HEK293 (cell line): Measurements from ENCODE around the gene RANBP1.

Experiments
- CTCF ChIA-PET: fragments of 350-600 bp; formaldehyde crosslinking; extraction: SDS; loops from one replicate; lab custom pipeline; 2021; ENCODE audit warnings: antibody characterized with exemption; lab: Yijun Ruan, JAX
- POLR2A ChIA-PET: fragments of 300-600 bp; formaldehyde crosslinking; extraction: SDS; loops from one replicate; lab custom pipeline; 2020; ENCODE audit warnings: antibody characterized with exemption, inconsistent platforms; lab: Yijun Ruan, JAX
- H3K27ac ChIP-seq: fragments of 200-500 bp; sonication (Bioruptor generic); 2 replicates; pipeline ENCODE4 v1.5.1; 2014; ENCODE audit warnings: low read depth, low read length, control low read depth, inconsistent platforms; ENCODE audit errors: extremely low read depth
- H3K36me3 ChIP-seq, 2 experiments: fragments of 200-500 bp in 1 of 2; sonication (Bioruptor generic) in 1 of 2; 1 replicate in 1 of 2; 2 replicates in 1 of 2; pipeline ENCODE4 v1.5.1; 2014 to 2017; ENCODE audit warnings: inconsistent platforms in 2 of 2, low read length in 2 of 2; ENCODE audit not compliant: control insufficient read depth in 2 of 2, insufficient read depth in 1 of 2
- H3K4me1 ChIP-seq: fragments of 200-500 bp; sonication (Bioruptor generic); 2 replicates; pipeline ENCODE4 v1.5.1; 2014; ENCODE audit warnings: mild to moderate bottlenecking, low read length, inconsistent platforms; ENCODE audit not compliant: control insufficient read depth, insufficient read depth
- H3K4me3 ChIP-seq: 2 replicates; pipeline ENCODE4 v1.5.1; 2011; ENCODE audit warnings: low read depth, mild to moderate bottlenecking, control low read depth, low read length, moderate library complexity
- H3K9me3 ChIP-seq: fragments of 200-500 bp; sonication (Bioruptor generic); 2 replicates; pipeline ENCODE4 v1.5.1; 2014; ENCODE audit warnings: low read depth, low read length, inconsistent platforms; ENCODE audit not compliant: control insufficient read depth, insufficient read depth
- AEBP2 ChIP-seq: fragments of 450-650 bp; formaldehyde crosslinking; IDR thresholded peaks from 2 replicates; pipeline ENCODE4 v1.5.1; 2016; ENCODE audit warnings: missing biosample characterization, missing genetic modification characterization, borderline replicate concordance
- GLI4 ChIP-seq: fragments of 450-650 bp; formaldehyde crosslinking; IDR thresholded peaks from 2 replicates; pipeline ENCODE4 v1.5.1; 2016; ENCODE audit warnings: missing biosample characterization, missing genetic modification characterization
- HOXC10 ChIP-seq: sonication (generic); formaldehyde crosslinking; IDR thresholded peaks from 2 replicates; pipeline ENCODE4 v1.8.1; 2023; ENCODE audit warnings: mild to moderate bottlenecking, missing genetic modification reagents
- OVOL3 ChIP-seq: fragments of 450-650 bp; formaldehyde crosslinking; IDR thresholded peaks from 2 replicates; pipeline ENCODE4 v1.5.1; 2016; ENCODE audit warnings: missing biosample characterization, missing genetic modification characterization
- PRDM4 ChIP-seq: fragments of 450-650 bp; formaldehyde crosslinking; IDR thresholded peaks from 2 replicates; pipeline ENCODE4 v1.5.1; 2017; ENCODE audit warnings: missing biosample characterization, missing genetic modification characterization
- SP2 ChIP-seq: fragments of 450-650 bp; formaldehyde crosslinking; IDR thresholded peaks from 2 replicates; pipeline ENCODE4 v1.5.1; 2016; ENCODE audit warnings: missing biosample characterization, missing genetic modification characterization
- WT1 ChIP-seq: fragments of 450-650 bp; formaldehyde crosslinking; IDR thresholded peaks from 2 replicates; pipeline ENCODE4 v1.5.1; 2016; ENCODE audit warnings: missing biosample characterization, missing genetic modification characterization
- YY1 ChIP-seq: fragments of 450-650 bp; formaldehyde crosslinking; IDR thresholded peaks from 2 replicates; pipeline ENCODE4 v1.5.1; 2018; ENCODE audit warnings: missing biosample characterization, missing genetic modification characterization
- ZBTB6 ChIP-seq: fragments of 450-650 bp; formaldehyde crosslinking; IDR thresholded peaks from 2 replicates; pipeline ENCODE4 v1.5.1; 2017; ENCODE audit warnings: missing biosample characterization, missing genetic modification characterization
- ZFP3 ChIP-seq: fragments of 450-650 bp; formaldehyde crosslinking; IDR thresholded peaks from 2 replicates; pipeline ENCODE4 v1.5.1; 2016; ENCODE audit warnings: low read depth, missing biosample characterization, missing genetic modification characterization
- ZNF10 ChIP-seq: fragments of 450-650 bp; formaldehyde crosslinking; IDR thresholded peaks from 2 replicates; pipeline ENCODE4 v1.5.1; 2017; ENCODE audit warnings: missing biosample characterization, missing genetic modification characterization
- ZNF24 ChIP-seq: fragments of 450-650 bp; formaldehyde crosslinking; IDR thresholded peaks from 2 replicates; pipeline ENCODE4 v1.5.1; 2016; ENCODE audit warnings: missing biosample characterization, missing genetic modification characterization
- ZNF292 ChIP-seq: fragments of 450-650 bp; formaldehyde crosslinking; IDR thresholded peaks from 2 replicates; pipeline ENCODE4 v1.5.1; 2016; ENCODE audit warnings: low read depth, missing biosample characterization, missing genetic modification characterization, borderline replicate concordance
- ZNF76 ChIP-seq: fragments of 450-650 bp; formaldehyde crosslinking; IDR thresholded peaks from 2 replicates; pipeline ENCODE4; 2016; ENCODE audit warnings: low read depth, missing biosample characterization, missing genetic modification characterization, borderline replicate concordance
- ZNF791 ChIP-seq: fragments of 450-650 bp; formaldehyde crosslinking; IDR thresholded peaks from 2 replicates; pipeline ENCODE4 v1.5.1; 2016; ENCODE audit warnings: missing biosample characterization, missing genetic modification characterization

The RANBP1 gene

DNA sequence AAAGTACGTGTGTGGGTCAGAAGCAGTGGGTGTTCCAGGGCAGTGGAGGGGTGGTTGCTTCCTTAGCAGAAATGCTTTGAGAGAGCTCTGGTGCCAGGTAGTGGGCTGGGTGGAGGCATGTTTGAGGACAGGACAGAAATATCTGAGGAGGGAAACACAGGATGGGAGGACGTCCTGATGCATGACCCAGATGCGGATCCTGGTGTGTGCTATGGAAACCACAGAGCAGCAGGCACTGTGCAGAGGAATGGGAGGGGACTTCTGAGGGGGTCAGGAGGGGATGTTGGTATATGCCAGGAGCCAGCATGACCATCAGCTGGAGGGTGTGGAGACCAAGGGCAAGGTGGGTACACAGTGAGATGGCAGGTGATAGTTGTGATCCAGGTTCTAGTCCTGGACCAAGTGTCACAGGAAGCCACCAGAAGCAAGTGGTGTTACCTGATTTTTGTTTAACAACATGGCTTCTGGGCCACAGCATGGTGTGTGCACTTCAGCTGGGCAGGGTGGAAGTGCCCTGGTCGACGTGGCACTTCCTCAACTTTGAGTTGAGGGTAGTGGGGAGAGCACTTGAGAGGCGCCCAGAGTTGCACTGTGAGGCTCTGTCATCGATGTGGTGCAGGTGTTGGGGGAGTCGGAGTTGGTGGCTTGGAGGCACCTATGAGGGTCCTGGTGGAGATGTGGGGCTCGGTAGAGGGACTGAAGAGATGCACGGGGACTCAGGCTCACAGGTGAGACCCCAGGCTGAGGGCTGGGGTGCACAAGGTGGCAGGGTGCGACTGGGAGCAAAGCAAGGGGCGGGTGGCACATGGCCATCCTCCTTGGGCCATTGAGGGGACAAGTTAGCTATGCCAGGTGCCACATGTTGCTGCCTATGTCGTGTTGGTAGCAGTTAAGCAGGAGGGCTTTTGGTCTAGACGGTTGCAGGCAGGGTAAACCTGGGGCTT lies 28.3 kb upstream of the RANBP1 start:
- Histone ChIP-seq H3K9me3 (no peaks in the 10 kb centered on the region), H3K27ac (no peak overlapping the region), H3K4me1 (no peaks in the 10 kb centered on the region; the same call in 1 of the 2 replicates), H3K36me3 (peaks cover 40 to 99% of the 10 kb centered on the region in 2 experiments), H3K4me3 (no peak overlapping the region)
- TF ChIP-seq ZNF24 (tag by site-specific recombination): no peak
- no peak for TF ChIP-seq ZBTB6 (tag by site-specific recombination)
- no peak for TF ChIP-seq SP2 (tag by site-specific recombination)
- ChIA-PET POLR2A (interaction anchor here (0.8 kb wide), 1 partner anchor 8 kb away, joined by 3 read pairs; the partner anchor contains the start of gene DGCR8), CTCF (interaction anchor here (0.6 kb wide), 1 partner anchor 432 kb away, joined by 3 read pairs; no protein-coding TSS in a partner anchor)

GRCh38 chr22:20088263-20088648 lies 27.6 kb upstream of the RANBP1 start:
- Histone ChIP-seq H3K36me3 (peaks cover 47 to 99% of the 10 kb centered on the region in 2 experiments), H3K4me3 (no peak overlapping the region), H3K27ac (no peak overlapping the region), H3K4me1 (no peaks in the 10 kb centered on the region), H3K9me3 (no peaks in the 10 kb centered on the region)
- CTCF ChIA-PET: no interaction called here
- no peak for TF ChIP-seq ZNF76 (tag by site-specific recombination)
- no peak for TF ChIP-seq OVOL3 (tag by site-specific recombination)
- TF ChIP-seq WT1 (tag by site-specific recombination): no peak
- no peak for TF ChIP-seq ZNF10 (tag by site-specific recombination)
- no peak for TF ChIP-seq ZFP3
- TF ChIP-seq GLI4 (tag by site-specific recombination): no peak
- no peak for TF ChIP-seq AEBP2 (tag by site-specific recombination)
- TF ChIP-seq ZNF791 (tag by site-specific recombination): no peak
- TF ChIP-seq HOXC10 (CRISPR knock-in tag): no peak
- TF ChIP-seq YY1: no peak
- TF ChIP-seq PRDM4 (tag by site-specific recombination): no peak
- no peak for TF ChIP-seq ZNF292
- POLR2A ChIA-PET: interaction anchor here (0.8 kb wide), 1 partner anchor 8 kb away, joined by 3 read pairs; the partner anchor contains the start of gene DGCR8
